Stimulated activated CD8-positive, alpha-beta memory T cell treated with anti-CD3 and anti-CD28 coated beads, Interleukin-4, amount 100 ng/mL, for 4 hours (primary cell): Measurements from ENCODE around the gene GRIK4.
"Not testable (repeated sequence)": the region's sequence is repeated elsewhere in the genome, so short reads cannot be mapped to it uniquely, and the experiment has no call there.

Experiments
- DNase-seq, 2 donors: peaks; one replicate each; pipeline ENCODE4 v3.0.0-alpha.2; 2020; ENCODE audit warnings: low read depth in 2 of 2, low spot score in 1 of 2

Gene GRIK4

DNA sequence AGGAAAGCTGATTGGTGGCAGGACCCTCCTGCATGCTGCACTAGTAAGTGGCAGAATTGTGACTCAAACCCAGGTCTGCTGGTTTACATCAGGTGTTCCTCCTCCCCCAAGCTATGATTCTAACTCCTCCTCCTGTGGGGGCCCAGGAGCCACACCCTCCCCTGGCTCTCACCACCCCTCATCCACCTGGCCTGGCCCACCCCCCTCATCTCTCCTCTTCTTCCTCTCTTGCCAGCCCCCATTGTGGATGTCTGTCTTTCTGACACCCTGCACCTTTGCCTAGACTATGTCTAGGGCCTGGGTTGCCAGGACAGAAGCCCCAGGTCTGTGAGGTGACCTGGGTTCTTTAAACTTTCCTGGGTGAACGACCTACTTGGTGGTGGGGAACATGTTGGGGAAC lies 59.9 kb downstream of the GRIK4 start:
- DNase-seq: no peak

DNA sequence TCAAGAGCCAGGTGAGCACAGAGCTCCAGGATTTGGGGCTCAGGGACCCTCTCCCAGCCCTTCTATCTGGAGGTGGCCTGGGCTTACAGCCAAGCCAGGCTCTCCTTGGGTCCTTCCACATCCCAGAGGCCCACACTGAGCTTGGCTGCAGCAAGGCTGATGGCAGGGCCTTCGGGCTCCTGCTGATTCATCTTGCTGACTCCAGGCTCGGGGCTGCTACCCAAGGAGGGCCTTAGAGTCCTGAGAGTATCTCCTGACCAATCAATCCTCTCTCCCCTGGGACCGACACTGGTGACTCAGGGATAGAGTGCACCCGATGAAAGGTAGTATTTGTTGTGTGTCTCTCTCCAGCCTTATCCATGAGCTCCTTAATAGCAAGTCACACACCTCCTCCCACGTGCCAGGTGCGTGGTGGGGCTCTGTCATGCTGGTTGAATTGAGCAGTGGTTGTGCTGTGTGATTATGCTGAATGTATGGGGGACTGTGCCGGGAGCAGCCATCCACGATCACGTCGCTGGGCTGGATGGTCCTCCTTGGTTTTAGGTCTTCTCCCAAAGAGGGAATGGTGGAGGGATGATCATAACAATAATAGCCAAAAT lies 62.3 kb downstream of the GRIK4 start:
- no peak for DNase-seq

DNA sequence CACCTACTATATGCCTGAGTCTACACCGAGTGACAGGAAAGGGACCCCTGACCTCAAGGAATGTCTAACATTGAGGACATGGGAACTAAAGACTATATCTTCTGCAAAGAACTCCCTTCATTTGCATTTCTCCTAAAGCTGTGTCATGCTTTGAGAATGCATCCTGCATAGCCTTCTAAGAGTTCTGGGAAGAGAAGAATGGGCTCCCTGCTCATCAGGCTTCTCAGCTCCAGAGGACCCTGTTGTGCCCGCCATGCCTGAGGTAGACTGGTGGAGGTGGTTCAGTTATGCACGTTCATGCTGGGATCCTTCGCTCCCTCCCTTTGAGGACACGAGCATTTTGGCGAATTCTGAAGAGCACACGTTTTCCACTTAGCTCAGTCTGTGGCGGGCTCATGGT lies 63.3 kb downstream of the GRIK4 start:
- DNase-seq: no peak

DNA sequence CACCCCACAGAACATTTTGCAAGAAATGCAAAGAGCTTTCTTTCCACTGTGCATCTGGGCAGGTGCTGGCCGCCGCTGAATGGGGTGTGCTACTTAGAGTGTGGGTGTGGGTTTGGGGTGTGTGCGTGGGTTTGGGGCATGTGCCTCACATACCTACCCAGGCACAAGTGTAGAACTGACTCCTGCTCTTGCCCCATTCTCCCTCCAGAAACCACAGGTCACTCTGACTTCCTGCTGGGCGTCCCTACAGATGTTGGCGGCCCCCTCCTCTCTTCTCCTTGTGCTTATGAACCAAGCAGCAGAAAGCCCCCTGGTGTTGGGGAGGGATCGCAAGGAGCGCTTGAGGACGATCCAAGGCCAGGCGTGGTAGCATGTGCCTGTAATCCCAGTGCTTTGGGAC lies 63.9 kb downstream of the GRIK4 start:
- DNase-seq: no peak

DNA sequence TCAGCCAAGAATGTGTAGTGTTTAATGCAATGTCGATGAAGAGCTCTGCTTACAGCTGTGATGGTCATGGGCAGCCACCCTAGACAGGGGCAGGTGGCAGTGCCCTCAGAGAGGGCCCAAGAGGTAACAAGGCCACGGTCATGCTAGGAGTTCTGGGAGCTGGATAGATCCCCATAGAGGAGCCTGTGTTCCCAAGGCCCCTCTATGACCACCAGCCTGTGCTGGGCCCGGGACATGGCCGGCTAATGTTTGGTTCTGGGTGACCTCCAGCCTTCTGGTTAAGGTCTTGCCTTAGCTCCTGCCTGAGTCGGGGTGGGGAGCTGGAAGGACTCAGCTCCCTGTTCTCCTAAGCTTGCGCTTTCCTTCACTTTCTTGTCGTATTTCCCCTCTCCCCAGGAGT lies 65.1 kb downstream of the GRIK4 start:
- DNase-seq: no peak

DNA sequence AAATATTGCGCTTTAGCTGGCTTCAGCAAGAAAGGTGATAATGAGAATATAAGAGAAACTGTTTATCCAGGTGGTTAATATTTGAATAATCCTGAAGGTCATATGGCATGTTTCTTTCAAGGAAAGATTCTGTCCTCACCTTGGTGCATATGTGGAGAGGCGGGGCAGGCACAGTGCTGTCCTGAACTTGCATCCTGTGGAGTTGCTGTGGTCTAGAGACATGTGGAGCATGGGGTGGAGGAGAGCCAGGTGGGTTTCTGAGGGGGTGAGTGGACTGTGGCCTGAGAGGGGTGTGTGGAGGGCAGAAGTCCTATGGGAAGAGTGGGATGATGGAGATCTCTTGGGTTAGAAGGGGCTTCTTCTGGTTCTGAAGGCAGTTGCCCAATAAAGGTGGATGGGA lies 65.5 kb downstream of the GRIK4 start:
- no peak for DNase-seq

DNA sequence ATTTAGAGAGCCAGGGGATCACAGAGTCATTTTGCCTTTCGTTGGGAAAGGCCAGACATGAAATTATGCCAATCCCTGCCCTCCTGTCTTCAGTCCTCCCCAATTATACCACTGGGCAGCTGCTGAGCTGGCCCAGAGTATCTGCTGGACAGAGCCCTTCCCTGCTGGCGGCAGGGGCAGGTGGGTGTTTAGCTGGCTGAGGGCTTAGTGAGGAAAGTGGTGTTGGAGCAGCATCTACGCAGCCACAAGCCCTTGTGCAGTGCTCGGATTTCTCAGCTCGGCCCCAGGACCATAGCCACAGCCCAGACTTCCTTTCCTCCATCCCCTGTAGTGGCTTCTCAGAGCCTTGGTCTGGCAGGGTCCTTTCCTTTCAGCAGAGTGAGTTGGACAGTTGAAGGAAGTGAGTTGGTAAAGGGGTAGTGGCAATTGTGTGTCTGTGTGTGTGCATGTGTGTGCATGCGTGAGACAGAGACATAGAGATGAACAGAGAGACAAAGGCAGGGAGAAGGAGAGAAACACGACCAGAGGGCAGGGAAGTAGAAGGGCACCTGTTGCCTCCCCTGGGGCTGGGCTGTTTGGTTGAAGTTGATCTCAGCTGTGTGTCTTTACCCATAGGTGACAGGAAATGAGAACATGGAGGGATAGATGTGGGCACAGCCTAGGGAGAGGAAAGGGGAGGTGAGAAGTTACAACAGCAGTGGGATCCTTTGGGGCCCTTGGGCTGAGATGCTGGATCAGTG lies 66.2 kb downstream of the GRIK4 start:
- DNase-seq: no peak

DNA sequence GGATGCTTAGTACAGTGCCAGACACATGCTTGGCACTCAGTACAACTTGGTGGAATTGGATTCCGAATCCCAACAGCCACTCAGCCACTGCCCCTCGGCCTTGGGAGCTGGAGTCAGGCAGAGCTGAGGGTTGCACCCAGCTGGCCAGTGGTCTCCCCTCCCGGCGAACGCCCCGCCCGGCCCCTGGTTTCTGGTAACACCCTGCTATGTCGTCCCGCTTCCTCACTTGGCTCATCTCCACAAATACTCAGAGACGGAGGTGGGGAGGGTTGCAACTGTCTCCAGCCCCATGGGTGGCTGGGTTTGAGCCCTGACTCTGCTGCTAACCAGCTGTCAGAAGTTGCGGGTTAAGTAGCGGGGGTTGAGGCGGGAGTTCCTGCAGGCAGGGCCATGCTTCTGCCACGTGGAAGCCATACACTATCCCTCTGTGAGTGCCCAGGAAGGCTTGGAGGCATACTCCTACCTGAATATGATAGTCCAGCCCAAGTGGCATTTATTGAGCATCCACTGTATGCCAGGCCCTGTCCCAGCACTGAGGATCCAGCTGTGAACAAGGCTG lies 67.1 kb downstream of the GRIK4 start:
- no peak for DNase-seq

DNA sequence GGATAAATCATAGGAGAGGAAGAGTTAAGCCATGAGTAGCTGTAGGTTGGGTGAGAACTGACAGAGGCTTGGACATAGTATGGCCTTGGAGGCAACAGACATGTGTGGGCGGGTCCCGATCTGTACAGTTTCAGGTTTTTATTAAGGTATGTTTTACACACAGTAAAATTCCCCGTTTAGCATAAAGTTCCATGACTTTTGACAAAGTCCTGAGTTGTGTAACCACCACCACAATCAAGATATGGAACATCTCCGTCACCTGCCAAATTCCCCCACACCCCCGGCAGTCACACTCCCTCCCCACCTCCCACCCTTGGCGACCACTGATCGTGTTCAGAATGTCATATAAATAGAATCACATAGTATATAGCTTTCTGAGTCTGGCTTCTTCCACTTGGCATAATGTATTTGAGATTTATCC lies 68.1 kb downstream of the GRIK4 start:
- DNase-seq: no peak

DNA sequence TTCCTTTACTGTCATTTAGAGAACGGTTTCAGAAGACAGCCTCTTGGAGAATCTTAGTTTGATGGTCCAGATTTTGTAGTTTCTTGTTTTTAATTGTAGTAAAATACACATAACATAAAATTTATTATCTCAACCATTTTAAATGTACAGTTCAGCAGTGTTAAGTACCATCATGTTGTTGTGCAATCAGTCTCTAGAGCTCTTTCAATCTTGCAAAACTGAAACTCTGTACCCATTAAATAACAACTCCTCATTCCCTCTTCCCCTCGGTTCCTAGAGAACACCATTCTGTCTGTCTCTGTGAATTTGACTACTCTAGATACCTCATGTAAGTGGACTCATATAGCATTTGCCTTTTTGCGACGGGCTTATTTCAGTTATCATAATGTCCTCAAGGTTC lies 69.8 kb downstream of the GRIK4 start:
- DNase-seq: no peak

DNA sequence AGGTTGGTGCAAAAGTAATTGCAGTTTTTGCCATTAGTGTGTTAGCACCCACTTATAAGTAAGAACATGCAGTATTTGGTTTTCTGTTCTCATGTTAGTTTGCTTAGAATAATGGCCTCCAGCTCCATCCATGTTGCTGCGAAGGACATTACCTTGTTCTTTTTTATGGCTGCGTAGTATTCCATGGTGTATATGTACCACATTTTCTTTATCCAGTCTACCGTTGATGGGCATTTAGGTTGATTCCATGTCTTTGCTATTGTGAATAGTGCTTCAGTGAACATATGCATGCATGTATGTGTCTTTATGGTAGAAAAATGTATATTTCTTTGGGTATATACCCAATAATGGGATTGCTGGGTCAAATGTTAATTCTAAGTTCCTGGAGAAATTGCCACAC lies 71.0 kb downstream of the GRIK4 start:
- not testable (repeated sequence) for DNase-seq

DNA sequence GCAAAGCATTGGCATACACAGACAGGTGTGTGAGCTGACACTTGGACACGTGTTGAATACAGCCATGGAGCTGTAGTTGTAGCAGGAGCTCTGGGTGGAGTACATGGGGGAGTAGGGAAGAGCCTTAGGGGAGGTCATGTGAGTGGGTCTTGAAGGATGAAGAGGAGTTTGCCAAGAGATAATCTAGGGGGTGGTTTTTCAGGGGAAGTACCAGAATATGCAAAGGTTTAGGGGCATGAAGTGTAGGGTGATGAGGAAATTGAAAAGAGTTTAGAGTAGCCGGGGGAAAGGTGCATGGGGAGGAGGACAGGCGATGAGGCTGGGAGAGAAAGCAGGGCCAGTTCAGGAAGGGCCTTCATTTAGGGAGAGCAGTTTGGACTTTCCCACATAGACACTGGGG lies 74.5 kb downstream of the GRIK4 start:
- no peak for DNase-seq

DNA sequence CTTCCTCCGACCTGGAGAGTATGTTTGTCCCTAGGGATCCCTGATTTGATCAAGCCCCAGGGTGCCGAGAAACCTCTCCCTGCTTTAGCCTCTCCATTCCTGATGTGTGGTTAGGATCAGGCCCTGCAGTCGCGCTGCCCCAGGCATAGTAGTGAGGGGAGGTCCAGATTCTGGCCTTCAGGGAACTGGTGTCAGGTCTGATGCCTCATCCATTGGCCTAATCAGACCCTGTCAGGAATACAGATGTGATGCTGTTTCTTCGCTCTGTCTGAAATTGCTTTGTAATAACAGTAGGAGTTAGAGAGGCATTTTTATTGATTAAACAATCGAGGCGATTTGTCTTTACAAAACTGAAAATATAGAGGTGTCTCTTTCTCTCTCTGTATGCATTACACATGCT lies 75.2 kb downstream of the GRIK4 start:
- DNase-seq: no peak

DNA sequence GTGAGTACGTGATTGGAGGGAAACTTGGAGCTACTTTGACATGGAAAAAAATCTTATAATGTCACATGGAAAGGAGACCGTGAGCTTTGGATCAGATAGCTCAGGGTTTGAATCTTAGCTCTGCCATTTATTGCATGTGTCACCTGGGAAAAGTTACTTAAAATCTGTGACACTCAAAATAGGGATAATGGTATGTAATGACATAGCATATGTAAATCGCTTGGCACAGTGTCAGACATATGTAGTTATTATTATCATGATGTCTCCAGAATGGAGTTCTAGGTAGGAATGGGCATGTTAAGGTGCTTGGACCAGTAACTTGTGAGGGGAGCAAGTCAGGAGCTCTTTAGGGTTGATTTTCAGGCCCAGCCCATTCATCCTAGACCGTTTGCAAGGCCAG lies 75.8 kb downstream of the GRIK4 start:
- DNase-seq: no peak

DNA sequence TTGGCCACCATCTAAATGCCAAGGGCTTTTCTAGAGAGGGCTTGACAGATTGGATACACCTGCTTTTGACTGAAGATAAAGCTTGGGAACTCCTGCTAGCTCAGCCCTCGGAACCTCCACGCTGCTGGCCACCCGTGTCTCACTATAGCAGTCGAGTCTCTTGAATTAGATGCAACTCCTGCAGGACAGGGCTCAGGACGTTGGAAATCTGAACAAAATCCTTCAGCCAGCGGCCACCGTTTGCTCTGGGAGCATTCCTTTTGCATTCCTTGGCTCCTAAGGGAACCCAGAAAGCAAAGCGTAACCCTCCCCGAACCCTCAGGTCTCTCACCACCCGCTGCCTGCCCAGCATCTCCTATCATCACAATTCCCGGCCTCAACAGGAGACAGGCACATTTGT lies 77.8 kb downstream of the GRIK4 start:
- no peak for DNase-seq

DNA sequence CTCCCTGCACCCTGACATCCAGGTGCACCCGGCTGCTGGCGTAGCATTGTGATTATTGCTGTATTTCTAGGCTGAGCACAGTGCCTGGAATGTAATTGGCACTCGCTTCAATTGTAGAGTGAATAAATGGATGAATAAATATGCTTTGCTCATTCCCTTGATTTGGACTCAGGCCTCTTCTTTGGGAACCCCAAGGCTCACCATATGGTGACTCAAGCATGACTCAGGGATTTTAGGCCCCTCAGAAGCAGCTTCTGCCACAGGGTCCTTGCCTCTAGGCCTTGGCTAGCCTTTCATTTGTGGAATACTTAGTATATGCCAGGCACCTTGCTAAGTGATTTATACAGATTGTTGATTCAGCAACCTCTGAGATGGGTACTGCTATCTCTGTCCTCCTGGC lies 78.9 kb downstream of the GRIK4 start:
- no peak for DNase-seq

DNA sequence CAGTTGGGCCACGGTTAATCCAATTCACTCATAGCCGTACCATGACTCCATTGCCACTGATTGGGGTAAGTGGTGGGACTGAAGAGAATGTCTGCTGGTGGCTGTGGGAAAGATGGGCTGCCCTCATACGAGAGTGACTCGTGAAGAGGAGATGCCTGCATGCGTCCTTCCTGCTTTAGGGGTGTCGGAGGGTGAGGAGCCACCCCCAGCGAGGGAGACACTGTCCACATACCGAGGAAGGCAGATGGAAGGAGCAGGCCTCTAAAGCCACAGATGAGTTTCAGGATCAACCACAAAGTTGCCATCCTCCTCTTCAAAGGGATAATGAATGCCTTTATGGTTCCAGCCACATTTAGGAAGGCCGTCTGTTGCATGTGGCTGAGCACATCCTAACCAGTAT lies 83.2 kb downstream of the GRIK4 start:
- no peak for DNase-seq

DNA sequence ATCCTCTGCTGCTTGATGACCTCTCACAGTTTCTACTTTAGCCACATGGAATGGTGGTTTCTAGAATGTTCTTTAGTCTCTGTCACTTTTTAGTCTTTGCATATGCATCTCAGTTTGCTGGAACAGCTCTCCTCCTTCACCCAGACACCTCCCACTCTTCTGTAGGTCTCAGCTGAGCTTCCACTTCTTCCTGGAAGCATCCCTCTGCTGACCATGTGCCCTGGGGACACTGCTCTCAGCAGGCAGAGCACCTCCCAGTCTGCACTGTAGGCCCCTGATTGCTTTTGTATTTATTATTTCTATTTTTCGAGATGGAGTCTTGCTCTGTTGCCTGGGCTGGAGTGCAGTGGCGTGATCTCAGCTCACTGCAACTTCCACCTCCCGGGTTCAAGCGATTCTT lies 84.0 kb downstream of the GRIK4 start:
- DNase-seq: no peak

DNA sequence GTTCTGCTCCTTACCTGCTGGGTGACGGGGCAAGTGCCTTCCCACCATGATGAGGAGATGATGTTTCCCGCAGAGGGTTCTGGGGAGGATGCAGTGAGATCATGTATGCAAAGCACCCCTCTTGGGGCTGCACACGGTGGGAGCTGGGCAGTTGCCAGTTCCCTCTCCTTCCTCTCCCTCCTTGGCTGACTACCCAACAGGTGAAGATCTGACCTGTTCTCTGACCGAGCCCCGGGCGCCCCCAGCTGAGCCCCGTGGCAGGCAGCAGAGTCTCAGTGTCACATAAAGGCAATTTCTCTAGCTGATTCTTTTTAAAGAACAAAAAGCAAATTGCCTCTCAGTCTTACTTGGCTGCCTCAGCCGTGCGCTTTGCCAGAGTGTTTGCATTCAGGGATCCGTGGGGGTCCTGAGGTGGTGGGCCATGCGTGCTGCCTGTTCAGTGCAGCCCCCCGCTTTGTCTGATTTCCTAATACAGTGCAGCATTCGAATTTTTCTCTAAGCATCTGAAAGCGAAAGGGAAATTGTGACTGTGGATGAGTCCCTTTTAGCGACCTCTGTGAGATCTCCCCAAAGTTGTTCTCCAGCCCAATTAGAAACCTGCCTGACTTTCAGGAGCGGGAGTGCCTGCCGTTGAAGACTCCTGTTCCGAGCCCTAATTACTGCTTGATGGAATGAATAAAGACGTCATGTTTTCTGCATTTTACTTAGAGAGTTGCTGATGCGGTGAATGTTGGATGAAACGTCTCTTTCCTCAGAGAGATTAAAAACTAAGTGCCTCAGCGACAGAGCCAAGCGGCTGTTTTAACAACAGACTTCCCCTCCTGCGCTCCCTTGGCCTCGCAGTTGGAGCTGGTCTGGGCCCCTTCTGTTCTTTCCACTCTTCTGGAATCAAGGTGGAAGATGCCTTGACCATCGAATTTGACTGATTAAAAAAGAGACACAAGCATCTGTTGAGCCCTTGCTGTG lies 86.0 kb downstream of the GRIK4 start:
- no peak for DNase-seq

DNA sequence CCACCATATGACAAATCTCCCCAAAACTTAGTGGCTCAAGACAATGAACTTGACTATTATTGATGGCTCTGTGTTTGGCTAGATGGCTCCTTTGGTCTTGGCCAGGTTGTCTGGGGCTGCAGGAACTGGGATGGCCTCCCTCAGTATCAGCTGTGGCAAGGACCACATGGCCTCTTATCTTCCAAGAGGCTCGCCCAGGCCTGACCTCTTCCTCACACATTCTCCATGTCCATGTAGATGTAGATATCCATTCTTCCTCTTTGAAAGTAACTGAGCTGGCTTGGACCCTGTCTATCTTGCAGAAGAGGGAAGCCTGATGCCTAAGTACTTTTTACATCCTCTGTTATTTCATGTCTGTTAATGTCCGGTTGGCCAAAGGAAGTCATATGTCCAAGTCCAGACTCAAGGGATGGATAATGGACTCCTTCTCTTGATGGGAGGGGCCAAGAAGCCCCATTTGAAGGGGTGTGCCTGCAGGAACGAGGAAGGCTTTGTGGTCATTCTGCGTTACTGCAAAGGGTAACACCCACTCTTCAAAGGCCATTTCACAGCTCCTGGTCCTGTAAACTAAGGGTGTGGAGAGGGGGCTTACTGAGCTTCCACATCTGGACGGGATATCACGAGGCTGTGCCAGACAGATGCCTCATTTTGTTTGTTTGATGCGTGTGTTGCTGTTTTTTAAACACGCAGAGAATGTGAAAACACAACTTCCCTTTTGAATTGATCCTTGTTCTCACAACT lies 87.1 kb downstream of the GRIK4 start:
- no peak for DNase-seq

DNA sequence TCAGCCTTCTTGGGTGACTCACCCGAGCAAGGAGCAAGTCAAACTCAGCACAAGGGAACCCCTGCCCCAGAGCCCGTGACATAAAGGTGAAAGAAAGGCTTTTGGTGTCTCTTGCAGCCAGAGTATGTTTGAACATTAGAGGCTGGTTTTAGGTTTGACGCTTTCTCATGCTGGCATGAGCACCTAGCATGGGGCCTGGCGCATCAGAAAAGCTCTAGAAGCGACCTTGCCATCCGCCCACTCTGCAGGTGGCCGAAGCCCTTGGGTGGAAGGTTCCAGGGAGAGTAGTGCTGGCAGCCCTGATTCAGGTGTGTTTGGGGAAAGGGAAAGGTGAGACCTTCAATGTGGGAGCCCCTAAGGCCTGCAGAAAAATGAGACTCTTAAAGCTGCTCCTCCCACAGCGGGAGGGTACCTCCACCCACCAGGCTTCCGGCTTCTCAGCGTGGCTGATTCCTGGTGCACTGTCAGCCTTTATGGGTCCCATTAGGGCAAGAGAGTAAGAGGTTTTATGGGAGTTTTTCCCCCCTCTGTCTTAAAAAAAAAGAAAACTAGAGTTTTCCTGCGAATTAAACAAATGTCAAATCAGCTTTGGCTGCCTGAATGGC lies 88.4 kb downstream of the GRIK4 start:
- DNase-seq: no peak
